Dendritic cell treated with granulocyte-macrophage colony-stimulating factor and Interleukin-4, amounts not matched to agents 40 ng/mL and 50 ng/mL, for 4 days (primary cell): ENCODE results near the gene EIF2AK2.

Source experiments
- H3K27ac Mint-ChIP-seq: one replicate; pipeline ENCODE4 v1.8.0; 2022; ENCODE audit warnings: mild to moderate bottlenecking, mixed read lengths
- H3K27me3 Mint-ChIP-seq: one replicate; pipeline ENCODE4 v1.8.0; 2022; ENCODE audit warnings: mild to moderate bottlenecking, mixed read lengths
- H3K36me3 Mint-ChIP-seq: one replicate; pipeline ENCODE4 v1.8.0; 2022; ENCODE audit warnings: low read depth, mixed read lengths
- H3K4me1 Mint-ChIP-seq: one replicate; pipeline ENCODE4 v1.8.0; 2022; ENCODE audit warnings: low read depth, mixed read lengths
- H3K4me3 Mint-ChIP-seq: one replicate; pipeline ENCODE4 v1.8.0; 2022; ENCODE audit warnings: mild to moderate bottlenecking, moderate library complexity, mixed read lengths
- H3K9me3 Mint-ChIP-seq: one replicate; pipeline ENCODE4 v1.8.0; 2022; ENCODE audit warnings: mixed read lengths
- intact Hi-C: fragments of 100-400 bp; cut with micrococcal nuclease; formaldehyde crosslinking; loops from one replicate; pipeline ENCODE4 v1.15.0; 2022

EIF2AK2 gene

GRCh38 chr2:37153224-37153623 is 3.6 kb downstream of the EIF2AK2 start:
- H3K36me3 Mint-ChIP-seq, result peaks cover 49% of the 10 kb centered on the region
- H3K27me3 Mint-ChIP-seq, result no peaks in the 10 kb centered on the region
- H3K4me3 Mint-ChIP-seq, result no peak overlapping the region
- H3K27ac Mint-ChIP-seq, result no peak overlapping the region
- intact Hi-C loops, result no loop called here
- H3K9me3 Mint-ChIP-seq, result no peaks in the 10 kb centered on the region
- H3K4me1 Mint-ChIP-seq, result peaks cover 49% of the 10 kb centered on the region

- intact Hi-C loops, result no loop called here
- Mint-ChIP-seq H3K4me1 (peaks cover 38% of the 10 kb centered on the region), H3K36me3 (peaks cover 72% of the 10 kb centered on the region), H3K4me3 (no peak overlapping the region), H3K27ac (no peak overlapping the region), H3K27me3 (no peaks in the 10 kb centered on the region), H3K9me3 (no peaks in the 10 kb centered on the region)
Observed at GRCh38 chr2:37149626-37150322, 7.0 kb downstream of the EIF2AK2 start.

- intact Hi-C loops, result no loop called here
- Mint-ChIP-seq H3K27ac (no peak overlapping the region), H3K36me3 (peaks cover 72% of the 10 kb centered on the region), H3K27me3 (no peaks in the 10 kb centered on the region), H3K4me1 (peaks cover 23% of the 10 kb centered on the region), H3K9me3 (no peaks in the 10 kb centered on the region), H3K4me3 (no peak overlapping the region)
Observed at GRCh38 chr2:37148325-37148724, 8.5 kb downstream of the EIF2AK2 start.

GRCh38 chr2:37146062-37146461 is 10.7 kb downstream of the EIF2AK2 start:
- intact Hi-C loops, result no loop called here
- Mint-ChIP-seq H3K4me3 (no peak overlapping the region), H3K4me1 (peaks cover 12% of the 10 kb centered on the region), H3K9me3 (no peaks in the 10 kb centered on the region), H3K27ac (no peak overlapping the region), H3K36me3 (peaks cover 69% of the 10 kb centered on the region), H3K27me3 (no peaks in the 10 kb centered on the region)

- Mint-ChIP-seq H3K4me1 (peaks cover 12% of the 10 kb centered on the region), H3K9me3 (no peaks in the 10 kb centered on the region), H3K27me3 (no peaks in the 10 kb centered on the region), H3K4me3 (no peak overlapping the region), H3K27ac (no peak overlapping the region), H3K36me3 (peaks cover 88% of the 10 kb centered on the region)
- intact Hi-C loops, result no loop called here
Observed at GRCh38 chr2:37143974-37144373, 12.8 kb downstream of the EIF2AK2 start.

- H3K27ac Mint-ChIP-seq, result no peak overlapping the region
- H3K4me1 Mint-ChIP-seq, result peaks cover 12% of the 10 kb centered on the region
- intact Hi-C loops, result no loop called here
- H3K36me3 Mint-ChIP-seq, result peaks cover 79% of the 10 kb centered on the region
- H3K27me3 Mint-ChIP-seq, result no peaks in the 10 kb centered on the region
- H3K9me3 Mint-ChIP-seq, result no peaks in the 10 kb centered on the region
- no peak overlapping the region for H3K4me3 Mint-ChIP-seq
Observed at GRCh38 chr2:37142546-37142945, 14.2 kb downstream of the EIF2AK2 start.

GRCh38 chr2:37132914-37133313 is 23.9 kb downstream of the EIF2AK2 start:
- no peaks in the 10 kb centered on the region for H3K36me3 Mint-ChIP-seq

GRCh38 chr2:37125416-37125815 is 31.4 kb downstream of the EIF2AK2 start:
- intact Hi-C loops, result no loop called here
- Mint-ChIP-seq H3K27ac (no peak overlapping the region), H3K4me1 (no peaks in the 10 kb centered on the region), H3K4me3 (no peak overlapping the region), H3K36me3 (peaks cover 71% of the 10 kb centered on the region), H3K9me3 (no peaks in the 10 kb centered on the region), H3K27me3 (no peaks in the 10 kb centered on the region)

More at GRCh38 chr2:37132914-37133313, 23.9 kb downstream of the EIF2AK2 start:
- H3K9me3 Mint-ChIP-seq, result no peaks in the 10 kb centered on the region
- no peak overlapping the region for H3K27ac Mint-ChIP-seq
- H3K4me1 Mint-ChIP-seq, result no peaks in the 10 kb centered on the region
- H3K27me3 Mint-ChIP-seq, result no peaks in the 10 kb centered on the region
- intact Hi-C loops, result no loop called here
- H3K4me3 Mint-ChIP-seq, result no peak overlapping the region

GRCh38 chr2:37119157-37119556 is 37.6 kb downstream of the EIF2AK2 start:
- H3K4me3 Mint-ChIP-seq, result no peak overlapping the region
- H3K27ac Mint-ChIP-seq, result no peak overlapping the region
- H3K4me1 Mint-ChIP-seq, result peaks cover 8% of the 10 kb centered on the region
- H3K9me3 Mint-ChIP-seq, result no peaks in the 10 kb centered on the region
- H3K36me3 Mint-ChIP-seq, result peaks cover 81% of the 10 kb centered on the region
- no peaks in the 10 kb centered on the region for H3K27me3 Mint-ChIP-seq
- intact Hi-C loops, result no loop called here

GRCh38 chr2:37117566-37117965 is 39.2 kb downstream of the EIF2AK2 start:
- Mint-ChIP-seq H3K27me3 (no peaks in the 10 kb centered on the region), H3K27ac (no peak overlapping the region), H3K9me3 (no peaks in the 10 kb centered on the region), H3K36me3 (peaks cover 82% of the 10 kb centered on the region), H3K4me1 (peaks cover 8% of the 10 kb centered on the region), H3K4me3 (no peak overlapping the region)
- intact Hi-C loops, result no loop called here

- intact Hi-C loops, result no loop called here
- Mint-ChIP-seq H3K27me3 (no peaks in the 10 kb centered on the region), H3K4me1 (peaks cover 8% of the 10 kb centered on the region), H3K36me3 (peaks cover 76% of the 10 kb centered on the region), H3K9me3 (no peaks in the 10 kb centered on the region), H3K4me3 (no peak overlapping the region), H3K27ac (no peak overlapping the region)
Observed at GRCh38 chr2:37111958-37112357, 44.8 kb downstream of the EIF2AK2 start.

- Mint-ChIP-seq H3K36me3 (peaks cover 76% of the 10 kb centered on the region), H3K27me3 (no peaks in the 10 kb centered on the region), H3K4me1 (no peaks in the 10 kb centered on the region), H3K9me3 (no peaks in the 10 kb centered on the region), H3K4me3 (no peak overlapping the region), H3K27ac (no peak overlapping the region)
- intact Hi-C loops, result no loop called here
Observed at GRCh38 chr2:37110306-37111212, 46.2 kb downstream of the EIF2AK2 start.

- H3K36me3 Mint-ChIP-seq, result peaks cover 83% of the 10 kb centered on the region
- H3K27ac Mint-ChIP-seq, result no peak overlapping the region
- H3K4me3 Mint-ChIP-seq, result no peak overlapping the region
- H3K9me3 Mint-ChIP-seq, result no peaks in the 10 kb centered on the region
- intact Hi-C loops, result no loop called here
- no peaks in the 10 kb centered on the region for H3K27me3 Mint-ChIP-seq
- H3K4me1 Mint-ChIP-seq, result no peaks in the 10 kb centered on the region
Observed at GRCh38 chr2:37109523-37109922, 47.3 kb downstream of the EIF2AK2 start.

- H3K9me3 Mint-ChIP-seq, result no peaks in the 10 kb centered on the region
- intact Hi-C loops, result no loop called here
- no peak overlapping the region for H3K4me3 Mint-ChIP-seq
- no peaks in the 10 kb centered on the region for H3K27me3 Mint-ChIP-seq
- no peak overlapping the region for H3K27ac Mint-ChIP-seq
- peaks cover 88% of the 10 kb centered on the region for H3K36me3 Mint-ChIP-seq
- no peaks in the 10 kb centered on the region for H3K4me1 Mint-ChIP-seq
Observed at GRCh38 chr2:37105150-37105549, 51.6 kb downstream of the EIF2AK2 start.
